Activated CD8-positive, alpha-beta T cell treated with anti-CD3 and anti-CD28 coated beads for 36 hours (primary cell): ENCODE results near the gene SLC17A6. TPM values are rescaled to one million over a fixed set of nuclear protein-coding genes. Genes with fewer than 3 reads are reported as not detected.

Source experiments
- ATAC-seq: fragments of 200-7000 bp; cut with Tn5 transposase; one replicate; pipeline ENCODE4 v1.10.0; 2021; ENCODE audit warnings: mild to moderate bottlenecking, moderate library complexity
- CTCF ChIA-PET: fragments of 350-600 bp; sonication (Branson Sonifier 250); formaldehyde crosslinking; loops from one replicate; lab custom pipeline; 2021; ENCODE audit warnings: antibody characterized with exemption; lab: Charles Lee
- POLR2A ChIA-PET: fragments of 350-600 bp; sonication (Branson Sonifier 250); formaldehyde crosslinking; loops from one replicate; lab custom pipeline; 2021; ENCODE audit warnings: antibody characterized with exemption; lab: Charles Lee
- DNase-seq: peaks from one replicate; pipeline ENCODE4 v3.0.0-alpha.2; 2020
- H3K27ac Mint-ChIP-seq: one replicate; pipeline ENCODE4 v1.8.0; 2021; ENCODE audit warnings: mild to moderate bottlenecking, mixed read lengths
- H3K27me3 Mint-ChIP-seq: one replicate; pipeline ENCODE4 v1.8.0; 2021; ENCODE audit warnings: mixed read lengths
- H3K36me3 Mint-ChIP-seq: one replicate; pipeline ENCODE4 v1.8.0; 2021; ENCODE audit warnings: low read depth, mixed read lengths
- H3K4me1 Mint-ChIP-seq: one replicate; pipeline ENCODE4 v1.8.0; 2021; ENCODE audit warnings: low read depth, mixed read lengths
- H3K4me3 Mint-ChIP-seq: one replicate; pipeline ENCODE4 v1.8.0; 2021; ENCODE audit warnings: mild to moderate bottlenecking, moderate library complexity, mixed read lengths
- H3K9me3 Mint-ChIP-seq: one replicate; pipeline ENCODE4 v1.8.0; 2021; ENCODE audit warnings: mixed read lengths
- CTCF ChIP-seq: fragments of 200-600 bp; IDR thresholded peaks from one replicate; pipeline ENCODE4 v1.8.0; 2022; ENCODE audit warnings: antibody characterized with exemption, mild to moderate bottlenecking
- intact Hi-C: fragments of 100-400 bp; cut with micrococcal nuclease; formaldehyde crosslinking; loops from one replicate; pipeline ENCODE4 v1.10.0; 2022
- total RNA-seq, 2 experiments: library from RNA; stranded (reverse); gene quantifications; one replicate each; pipeline ENCODE4 v1.2.3, GENCODE V29; 2021

SLC17A6 gene
- total RNA-seq, result not detected

- CTCF ChIA-PET, result no interaction called here
- H3K36me3 Mint-ChIP-seq, result no peaks in the 10 kb centered on the region
- intact Hi-C loops, result no loop called here
- peaks cover 55% of the 10 kb centered on the region for H3K27me3 Mint-ChIP-seq
- DNase-seq (peak; percentile 29), ATAC-seq (peak; percentile 47)
- TF ChIP-seq CTCF, result no peak
- POLR2A ChIA-PET, result no interaction called here
- no peak within 1 kb of the TSS for H3K4me3 Mint-ChIP-seq
- no peak within 1 kb of the TSS for H3K27ac Mint-ChIP-seq
- H3K9me3 Mint-ChIP-seq, result no peaks in the 10 kb centered on the region
- peaks cover 5% of the 10 kb centered on the region for H3K4me1 Mint-ChIP-seq
These were observed at the start of gene SLC17A6 for GRCh38 chr11:22337596-22338485. TSS of gene SLC17A6 (plus strand) at chr11:22338381. CDS start at chr11:22338534, 153 bp downstream.

GRCh38 chr11:22302368-22302767 lies 35.8 kb upstream of the SLC17A6 start:
- CTCF ChIA-PET, result no interaction called here
- no peak for ATAC-seq
- Mint-ChIP-seq H3K4me1 (no peaks in the 10 kb centered on the region), H3K9me3 (no peaks in the 10 kb centered on the region), H3K27me3 (peaks cover 6% of the 10 kb centered on the region), H3K4me3 (no peak overlapping the region), H3K27ac (no peak overlapping the region), H3K36me3 (no peaks in the 10 kb centered on the region)
- no peak for DNase-seq
- TF ChIP-seq CTCF, result no peak
- intact Hi-C loops, result loop anchor here (5.0 to 10.0 kb wide), 2 partner anchors 55 to 138 kb away; no protein-coding TSS in a partner anchor
- POLR2A ChIA-PET, result no interaction called here

GRCh38 chr11:22304337-22304961 lies 33.7 kb upstream of the SLC17A6 start:
- no peak overlapping the region for H3K4me3 Mint-ChIP-seq
- ATAC-seq (no peak), DNase-seq (no peak)
- no peak overlapping the region for H3K27ac Mint-ChIP-seq
- ChIA-PET CTCF (interaction anchor here (1.0 to 3.9 kb wide), 11 partner anchors 9 to 1656 kb away, joined by 3 to 32 read pairs (median 4); no protein-coding TSS in a partner anchor), POLR2A (no interaction called here)
- peak; percentile 84 for TF ChIP-seq CTCF
- intact Hi-C loops, result loop anchor here (5.0 to 10.0 kb wide), 2 partner anchors 57 to 140 kb away; no protein-coding TSS in a partner anchor
- H3K36me3 Mint-ChIP-seq, result no peaks in the 10 kb centered on the region
- no peaks in the 10 kb centered on the region for H3K9me3 Mint-ChIP-seq
- peaks cover 6% of the 10 kb centered on the region for H3K27me3 Mint-ChIP-seq
- H3K4me1 Mint-ChIP-seq, result no peaks in the 10 kb centered on the region

- H3K36me3 Mint-ChIP-seq, result no peaks in the 10 kb centered on the region
- no peaks in the 10 kb centered on the region for H3K4me1 Mint-ChIP-seq
- H3K27me3 Mint-ChIP-seq, result no peaks in the 10 kb centered on the region
- H3K27ac Mint-ChIP-seq, result no peak overlapping the region
- no peak for TF ChIP-seq CTCF
- H3K9me3 Mint-ChIP-seq, result no peaks in the 10 kb centered on the region
- intact Hi-C loops, result no loop called here
- CTCF ChIA-PET, result interaction anchor here (2.9 kb wide), 1 partner anchor 13 kb away, joined by 9 read pairs; no protein-coding TSS in a partner anchor
- POLR2A ChIA-PET, result interaction anchor here (1.0 kb wide), 1 partner anchor 12 kb away, joined by 3 read pairs; no protein-coding TSS in a partner anchor
- DNase-seq (no peak), ATAC-seq (no peak)
- no peak overlapping the region for H3K4me3 Mint-ChIP-seq
These were observed 20.5 kb upstream of the SLC17A6 start for GRCh38 chr11:22317656-22318055.
